KMS-11 (cell line): ENCODE results near the gene GPR35.
"Not testable (repeated sequence)": the region's sequence is repeated elsewhere in the genome, so short reads cannot be mapped to it uniquely, and the experiment has no call there.

Source experiments
- H2AFZ ChIP-seq: fragments of 200-600 bp; sonication (generic); 2 replicates; pipeline ENCODE4 v1.6.1; 2016; ENCODE audit warnings: antibody characterized with exemption, mixed run types, low read depth
- H3K27ac ChIP-seq: fragments of 200-600 bp; sonication (generic); 2 replicates; pipeline ENCODE4 v1.6.1; 2016; ENCODE audit warnings: mild to moderate bottlenecking, mixed run types
- H3K27me3 ChIP-seq: fragments of 200-600 bp; sonication (generic); 2 replicates; pipeline ENCODE4 v1.6.1; 2017; ENCODE audit warnings: mild to moderate bottlenecking, low read depth, mixed run types, moderate library complexity; ENCODE audit not compliant: insufficient read depth
- H3K36me3 ChIP-seq: fragments of 200-600 bp; sonication (generic); 2 replicates; pipeline ENCODE4 v1.6.1; 2017; ENCODE audit warnings: mild to moderate bottlenecking, mixed run types; ENCODE audit not compliant: insufficient read depth
- H3K4me1 ChIP-seq: fragments of 200-600 bp; sonication (generic); 2 replicates; pipeline ENCODE4 v1.6.1; 2016; ENCODE audit warnings: mild to moderate bottlenecking, low read depth, mixed run types; ENCODE audit not compliant: poor library complexity, severe bottlenecking
- H3K4me2 ChIP-seq: fragments of 200-600 bp; sonication (generic); 2 replicates; pipeline ENCODE4 v1.7.0; 2016; ENCODE audit warnings: mild to moderate bottlenecking, mixed run types
- H3K4me3 ChIP-seq: fragments of 200-600 bp; sonication (generic); IDR thresholded peaks from 2 replicates; pipeline ENCODE4 v1.6.1; 2017; ENCODE audit warnings: low read depth, low read length, mixed read lengths; ENCODE audit not compliant: insufficient read depth
- H3K79me2 ChIP-seq: fragments of 200-600 bp; sonication (generic); 2 replicates; pipeline ENCODE4 v1.6.1; 2016; ENCODE audit warnings: low read depth, mixed run types; ENCODE audit not compliant: insufficient read depth
- H3K9ac ChIP-seq: fragments of 200-600 bp; sonication (generic); 2 replicates; pipeline ENCODE4 v1.6.1; 2016; ENCODE audit warnings: mild to moderate bottlenecking, mixed run types
- H4K20me1 ChIP-seq: fragments of 200-600 bp; sonication (generic); 2 replicates; pipeline ENCODE4 v1.6.1; 2016; ENCODE audit warnings: mild to moderate bottlenecking, mixed run types; ENCODE audit not compliant: insufficient read depth
- TF ChIP-seq, protein P1 (sequence below): fragments of 200-600 bp; sonication (generic); conservative IDR thresholded peaks from 2 replicates; pipeline ENCODE4 v1.6.1; 2017; ENCODE audit warnings: low read depth, mild to moderate bottlenecking, antibody characterized with exemption, low read length, moderate library complexity, mixed read lengths

Gene GPR35

DNA sequence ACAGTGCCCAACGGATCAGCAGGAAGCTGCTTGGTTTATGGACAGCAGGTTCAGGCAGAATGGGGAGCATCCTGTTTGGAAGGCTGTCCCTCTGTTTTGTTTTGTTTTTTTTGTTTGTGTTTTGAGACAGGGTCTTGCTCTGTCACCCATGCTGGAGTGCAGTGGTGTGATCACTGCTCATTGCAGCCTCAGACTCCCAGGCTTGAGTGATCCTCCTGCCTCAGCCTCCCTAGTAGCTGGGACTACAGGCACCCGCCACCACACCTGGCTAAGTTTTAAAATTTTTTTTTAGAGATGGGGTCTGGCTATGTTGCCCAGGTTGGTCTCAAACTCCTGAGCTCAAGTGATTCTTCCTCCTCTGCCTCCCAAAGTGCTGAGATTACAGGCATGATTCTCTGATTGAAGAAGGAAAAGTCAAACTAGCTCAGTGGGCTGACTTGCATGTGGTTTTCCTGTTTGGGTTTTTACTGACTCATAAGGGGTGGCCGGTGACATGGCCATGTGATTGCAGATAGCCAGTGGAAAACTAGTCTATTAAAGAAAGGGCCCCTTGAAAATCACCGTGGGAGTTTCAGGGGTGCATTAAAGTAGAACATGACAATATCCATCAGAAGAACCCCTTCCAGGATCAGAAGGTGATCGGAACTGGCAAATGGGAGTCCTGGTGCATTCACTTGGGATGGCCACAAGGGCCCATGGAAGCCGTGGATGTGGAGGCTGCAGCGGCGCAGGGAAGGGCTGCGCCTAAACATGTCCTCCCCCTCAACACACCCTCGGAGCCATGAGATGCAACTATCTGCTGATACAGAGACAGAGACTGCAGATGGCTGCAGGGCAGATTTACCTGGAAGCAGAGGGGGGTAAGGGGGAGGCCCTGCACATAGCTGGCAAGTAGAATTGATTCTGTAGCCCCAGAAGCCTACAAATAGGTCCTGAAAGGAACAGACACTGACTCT, 30.9 kb downstream of the GPR35 start:
- no peak overlapping the region for H2AFZ ChIP-seq

GRCh38 chr2:240659883-240660282, 34.6 kb downstream of the GPR35 start:
- not testable (repeated sequence) for H4K20me1 ChIP-seq, H3K9ac ChIP-seq, H3K4me1 ChIP-seq, H3K4me3 ChIP-seq, H3K36me3 ChIP-seq, H3K4me2 ChIP-seq, H3K79me2 ChIP-seq, H2AFZ ChIP-seq, H3K27ac ChIP-seq
- H3K27me3 ChIP-seq: peaks cover 22% of the 10 kb centered on the region; the same call in 1 of the 2 replicates

More for the DNA sequence above, 30.9 kb downstream of the GPR35 start:
- no peak overlapping the region for H3K4me3 ChIP-seq
- H4K20me1 ChIP-seq: no peaks in the 10 kb centered on the region
- TF ChIP-seq, protein P1, sequence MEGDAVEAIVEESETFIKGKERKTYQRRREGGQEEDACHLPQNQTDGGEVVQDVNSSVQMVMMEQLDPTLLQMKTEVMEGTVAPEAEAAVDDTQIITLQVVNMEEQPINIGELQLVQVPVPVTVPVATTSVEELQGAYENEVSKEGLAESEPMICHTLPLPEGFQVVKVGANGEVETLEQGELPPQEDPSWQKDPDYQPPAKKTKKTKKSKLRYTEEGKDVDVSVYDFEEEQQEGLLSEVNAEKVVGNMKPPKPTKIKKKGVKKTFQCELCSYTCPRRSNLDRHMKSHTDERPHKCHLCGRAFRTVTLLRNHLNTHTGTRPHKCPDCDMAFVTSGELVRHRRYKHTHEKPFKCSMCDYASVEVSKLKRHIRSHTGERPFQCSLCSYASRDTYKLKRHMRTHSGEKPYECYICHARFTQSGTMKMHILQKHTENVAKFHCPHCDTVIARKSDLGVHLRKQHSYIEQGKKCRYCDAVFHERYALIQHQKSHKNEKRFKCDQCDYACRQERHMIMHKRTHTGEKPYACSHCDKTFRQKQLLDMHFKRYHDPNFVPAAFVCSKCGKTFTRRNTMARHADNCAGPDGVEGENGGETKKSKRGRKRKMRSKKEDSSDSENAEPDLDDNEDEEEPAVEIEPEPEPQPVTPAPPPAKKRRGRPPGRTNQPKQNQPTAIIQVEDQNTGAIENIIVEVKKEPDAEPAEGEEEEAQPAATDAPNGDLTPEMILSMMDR: no peak
- no peak overlapping the region for H3K9ac ChIP-seq
- no peak overlapping the region for H3K27ac ChIP-seq
- H3K4me1 ChIP-seq: no peaks in the 10 kb centered on the region
- H3K36me3 ChIP-seq: no peaks in the 10 kb centered on the region
- no peaks in the 10 kb centered on the region for H3K79me2 ChIP-seq
- H3K27me3 ChIP-seq: peaks cover 41% of the 10 kb centered on the region; the same call in 1 of the 2 replicates
- H3K4me2 ChIP-seq: no peak overlapping the region

DNA sequence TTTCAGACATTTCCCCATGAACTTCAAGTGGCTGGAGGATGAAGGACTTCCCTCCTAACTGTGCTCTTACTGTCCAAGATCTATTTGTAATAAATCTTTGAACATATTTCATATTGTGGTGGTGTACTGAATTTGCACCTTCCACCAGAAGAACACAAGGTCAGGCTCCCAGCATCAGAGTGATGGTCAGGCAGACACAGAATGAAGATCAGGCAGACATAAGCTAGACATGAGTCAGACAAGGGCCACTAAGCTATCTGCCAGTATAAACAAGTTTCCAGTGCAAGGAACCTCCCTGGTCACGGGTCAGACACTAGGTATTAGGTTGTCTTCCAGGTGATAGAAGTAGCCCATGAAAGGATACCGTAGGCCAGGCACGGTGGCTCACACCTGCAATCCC, 37.4 kb downstream of the GPR35 start:
- Histone ChIP-seq H3K4me2 (no peak overlapping the region), H3K4me1 (no peaks in the 10 kb centered on the region), H3K9ac (no peak overlapping the region), H2AFZ (no peak overlapping the region), H3K27ac (no peak overlapping the region), H3K79me2 (no peaks in the 10 kb centered on the region), H3K4me3 (no peak overlapping the region), H3K36me3 (no peaks in the 10 kb centered on the region), H4K20me1 (no peaks in the 10 kb centered on the region), H3K27me3 (peaks cover 17% of the 10 kb centered on the region; the same call in 1 of the 2 replicates)
- TF ChIP-seq, protein P1: no peak

- H3K36me3 ChIP-seq: no peaks in the 10 kb centered on the region
- no peak overlapping the region for H3K9ac ChIP-seq
- no peak overlapping the region for H3K4me2 ChIP-seq
- TF ChIP-seq, protein P1: no peak
- H3K27me3 ChIP-seq: peaks cover 14% of the 10 kb centered on the region; the same call in 1 of the 2 replicates
- no peak overlapping the region for H3K27ac ChIP-seq
- no peaks in the 10 kb centered on the region for H3K79me2 ChIP-seq
- no peaks in the 10 kb centered on the region for H4K20me1 ChIP-seq
- no peaks in the 10 kb centered on the region for H3K4me1 ChIP-seq
- no peak overlapping the region for H3K4me3 ChIP-seq
- H2AFZ ChIP-seq: no peak overlapping the region
These were observed 38.4 kb downstream of the GPR35 start for GRCh38 chr2:240663546-240664190.
